ENCODE measurements around the gene NOTO.

The NOTO gene

GRCh38 chr2:73214120-73215035, 12.0 kb downstream of the NOTO start, which contains the start of gene SMYD5:
TSS of gene SMYD5 (plus strand) at chr2:73214245. CDS start at chr2:73214267, 22 bp downstream.
- TF ChIP-seq, protein P1, sequence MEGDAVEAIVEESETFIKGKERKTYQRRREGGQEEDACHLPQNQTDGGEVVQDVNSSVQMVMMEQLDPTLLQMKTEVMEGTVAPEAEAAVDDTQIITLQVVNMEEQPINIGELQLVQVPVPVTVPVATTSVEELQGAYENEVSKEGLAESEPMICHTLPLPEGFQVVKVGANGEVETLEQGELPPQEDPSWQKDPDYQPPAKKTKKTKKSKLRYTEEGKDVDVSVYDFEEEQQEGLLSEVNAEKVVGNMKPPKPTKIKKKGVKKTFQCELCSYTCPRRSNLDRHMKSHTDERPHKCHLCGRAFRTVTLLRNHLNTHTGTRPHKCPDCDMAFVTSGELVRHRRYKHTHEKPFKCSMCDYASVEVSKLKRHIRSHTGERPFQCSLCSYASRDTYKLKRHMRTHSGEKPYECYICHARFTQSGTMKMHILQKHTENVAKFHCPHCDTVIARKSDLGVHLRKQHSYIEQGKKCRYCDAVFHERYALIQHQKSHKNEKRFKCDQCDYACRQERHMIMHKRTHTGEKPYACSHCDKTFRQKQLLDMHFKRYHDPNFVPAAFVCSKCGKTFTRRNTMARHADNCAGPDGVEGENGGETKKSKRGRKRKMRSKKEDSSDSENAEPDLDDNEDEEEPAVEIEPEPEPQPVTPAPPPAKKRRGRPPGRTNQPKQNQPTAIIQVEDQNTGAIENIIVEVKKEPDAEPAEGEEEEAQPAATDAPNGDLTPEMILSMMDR (IDR thresholded peaks at IDR 0.05; ENCODE audit: control insufficient read depth, extremely low read depth, insufficient read depth), result no peak
- peak; percentile 17 for DNase-seq (ENCODE audit: low read depth)
- H3K4me3 ChIP-seq (ENCODE audit: low read depth, low read length), result peak within 1 kb of the TSS; percentile 64

GRCh38 chr2:73215254-73215653, 12.9 kb downstream of the NOTO start:
- H3K4me3 ChIP-seq (ENCODE audit: low read depth, low read length), result peak overlapping the region; percentile 64
- TF ChIP-seq, protein P1 (IDR thresholded peaks at IDR 0.05; ENCODE audit: control insufficient read depth, extremely low read depth, insufficient read depth), result no peak
- no peak for DNase-seq (ENCODE audit: low read depth)

DNA sequence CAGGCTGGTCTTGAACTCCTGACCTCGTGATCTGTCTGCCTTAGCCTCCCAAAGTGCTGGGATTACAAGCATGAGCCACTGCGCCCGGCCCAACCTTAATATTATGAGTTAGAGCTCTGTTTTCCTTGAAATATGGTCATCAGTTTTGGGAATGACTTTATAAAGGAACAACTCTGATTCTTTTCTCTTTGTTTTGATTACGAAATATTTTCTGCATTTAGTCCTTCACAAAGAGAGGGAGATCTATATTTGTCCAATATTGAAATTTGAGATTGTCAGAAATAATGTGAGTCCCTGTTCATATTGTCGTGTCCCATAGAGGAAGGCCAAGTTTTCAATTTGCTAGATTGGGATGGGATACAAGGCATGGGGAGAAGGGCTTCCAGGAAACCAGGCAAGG, 14.8 kb downstream of the NOTO start:
- DNase-seq (ENCODE audit: low read depth), result no peak
- H3K4me3 ChIP-seq (ENCODE audit: low read depth, low read length), result no peak overlapping the region
- TF ChIP-seq, protein P1 (IDR thresholded peaks at IDR 0.05; ENCODE audit: control insufficient read depth, extremely low read depth, insufficient read depth), result no peak

DNA sequence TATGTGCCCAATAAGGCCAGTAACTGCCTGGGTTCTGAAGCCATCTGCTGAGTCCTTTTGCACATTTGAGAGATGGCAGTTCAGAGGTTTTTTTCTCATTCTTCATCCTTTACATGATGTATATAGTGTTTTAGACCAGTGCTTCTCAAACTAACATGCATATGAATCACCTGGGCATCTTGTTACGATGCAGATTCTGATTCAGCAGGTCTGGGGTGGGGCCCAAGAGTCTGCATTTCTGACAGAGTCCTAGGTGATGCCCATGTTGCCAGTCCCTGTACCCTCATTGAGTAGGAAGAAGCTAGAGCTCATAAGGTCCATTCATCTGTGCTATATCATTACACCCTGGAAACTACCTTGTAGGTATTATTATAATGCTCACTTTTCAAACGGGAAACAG, 15.5 kb downstream of the NOTO start:
- no peak overlapping the region for H3K4me3 ChIP-seq (ENCODE audit: low read depth, low read length)
- DNase-seq (ENCODE audit: low read depth), result no peak

DNA sequence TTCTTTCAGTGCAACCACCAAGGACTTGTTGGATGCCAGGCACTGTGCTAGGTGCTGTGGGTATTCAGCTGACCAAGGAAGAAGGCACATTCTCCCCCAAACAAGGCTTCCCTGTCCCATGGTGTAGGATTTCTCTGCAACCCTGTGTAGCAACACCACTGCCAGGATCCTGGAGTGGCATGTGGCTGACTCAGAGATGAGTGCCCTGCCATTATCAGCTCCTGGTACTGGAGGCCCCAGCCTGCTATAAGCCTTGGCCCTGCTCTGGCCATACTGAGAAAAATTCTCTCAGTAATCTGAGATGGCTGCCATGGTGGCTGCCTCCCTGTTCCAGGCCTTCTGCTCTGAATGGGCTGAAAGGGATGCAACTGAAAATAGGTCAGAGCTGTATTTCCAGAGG, 15.9 kb downstream of the NOTO start:
- no peak overlapping the region for H3K4me3 ChIP-seq (ENCODE audit: low read depth, low read length)
- DNase-seq (ENCODE audit: low read depth), result no peak
- TF ChIP-seq, protein P1 (IDR thresholded peaks at IDR 0.05; ENCODE audit: control insufficient read depth, extremely low read depth, insufficient read depth), result no peak

More for the DNA sequence above, 15.5 kb downstream of the NOTO start:
- TF ChIP-seq, protein P1 (IDR thresholded peaks at IDR 0.05; ENCODE audit: control insufficient read depth, extremely low read depth, insufficient read depth), result no peak

DNA sequence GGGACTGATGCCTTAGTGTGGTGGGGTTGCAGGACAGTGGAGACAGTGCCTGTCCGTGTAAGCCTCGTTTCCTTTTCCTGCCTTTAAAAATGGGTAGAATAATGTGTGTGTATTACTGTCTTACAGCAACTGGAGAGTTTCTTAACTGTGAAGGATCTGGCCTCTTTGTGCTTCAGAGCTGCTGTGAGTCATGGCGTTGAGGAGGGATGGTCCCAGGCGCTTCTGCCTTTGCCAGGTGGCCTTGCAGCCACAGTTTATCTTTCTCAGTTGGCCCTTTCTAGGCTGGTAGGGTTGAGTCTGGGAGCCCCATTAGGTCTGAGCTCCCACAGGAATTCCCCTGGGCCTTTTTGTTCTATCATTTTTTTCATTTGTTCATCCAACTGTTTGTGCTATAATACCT, 21.4 kb downstream of the NOTO start:
- no peak overlapping the region for H3K4me3 ChIP-seq (ENCODE audit: low read depth, low read length)
- TF ChIP-seq, protein P1 (IDR thresholded peaks at IDR 0.05; ENCODE audit: control insufficient read depth, extremely low read depth, insufficient read depth), result no peak
- no peak for DNase-seq (ENCODE audit: low read depth)

Measured in LNCaP clone FGC (cell line).